RPMI7951 (cell line): ENCODE results near the gene FBXO47. TPM values are rescaled to one million over a fixed set of nuclear protein-coding genes. Genes with fewer than 3 reads are reported as not detected.
"Not testable (repeated sequence)": the region's sequence is repeated elsewhere in the genome, so short reads cannot be mapped to it uniquely, and the experiment has no call there.

ENCODE experiments used
- DNase-seq: peaks from one replicate; pipeline ENCODE4 v3.0.0-alpha.2; 2012; ENCODE audit warnings: low read depth
- total RNA-seq: library from RNA; depleted of rRNA; stranded (reverse); fragments of >200 nt; shearing (Covaris generic); gene quantifications from 2 replicates; pipeline ENCODE4 v1.2.3, GENCODE V29; 2014

FBXO47 gene
- total RNA-seq, 1 experiment from 2014 or later: not detected

DNA sequence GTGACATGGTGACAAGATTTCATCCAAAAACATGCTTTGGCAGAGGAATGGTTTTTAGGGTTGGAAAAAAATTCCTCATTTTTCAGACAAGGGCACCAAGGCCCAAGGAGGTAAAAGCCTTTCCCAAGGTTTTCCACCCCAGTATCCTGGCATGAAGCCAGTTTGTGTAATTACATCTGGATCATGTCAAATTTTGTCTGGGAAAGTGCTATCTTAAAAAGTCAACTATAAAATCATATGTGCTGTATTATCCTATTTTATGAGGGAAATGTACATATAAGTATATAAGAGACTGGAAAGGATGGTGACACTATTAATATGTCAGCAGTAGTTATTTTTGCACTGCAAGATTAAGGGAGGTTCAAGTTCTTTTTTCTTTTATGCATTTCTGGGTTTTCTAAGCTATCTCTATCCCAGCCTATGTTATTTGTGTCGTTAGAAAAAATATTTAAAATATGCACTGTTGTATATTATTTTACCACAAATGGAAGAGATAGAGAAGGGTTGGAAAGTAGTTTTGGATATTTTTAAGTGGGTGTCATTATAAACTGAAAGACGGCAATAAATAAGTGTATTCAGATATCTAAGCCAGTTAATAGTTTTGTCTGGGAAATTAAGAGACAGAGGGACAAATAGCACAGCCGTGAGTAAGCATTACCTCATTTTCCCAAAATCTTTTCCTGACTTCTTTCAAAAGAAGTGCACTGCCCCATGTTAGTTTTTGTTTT lies 13.5 kb upstream of the FBXO47 start:
- DNase-seq: no peak

DNA sequence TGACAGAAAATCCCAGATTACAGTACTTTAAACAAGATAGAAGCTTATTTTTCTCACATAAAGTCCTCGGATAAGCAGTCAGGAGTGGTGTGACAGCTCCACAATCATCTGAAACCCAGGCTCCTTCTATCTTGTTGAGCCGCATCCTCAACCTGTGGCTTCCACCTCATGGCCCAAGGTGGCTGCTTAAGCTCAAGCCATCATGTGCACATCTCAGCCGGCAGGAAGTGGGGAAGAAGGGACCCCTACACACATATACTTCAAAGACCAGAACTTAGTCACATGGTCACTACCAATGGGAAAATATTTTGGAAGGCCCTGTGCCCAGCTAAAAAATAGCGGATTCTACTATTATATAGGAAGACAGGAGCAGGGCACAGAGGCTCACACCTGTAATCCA lies 11.0 kb upstream of the FBXO47 start:
- no peak for DNase-seq

DNA sequence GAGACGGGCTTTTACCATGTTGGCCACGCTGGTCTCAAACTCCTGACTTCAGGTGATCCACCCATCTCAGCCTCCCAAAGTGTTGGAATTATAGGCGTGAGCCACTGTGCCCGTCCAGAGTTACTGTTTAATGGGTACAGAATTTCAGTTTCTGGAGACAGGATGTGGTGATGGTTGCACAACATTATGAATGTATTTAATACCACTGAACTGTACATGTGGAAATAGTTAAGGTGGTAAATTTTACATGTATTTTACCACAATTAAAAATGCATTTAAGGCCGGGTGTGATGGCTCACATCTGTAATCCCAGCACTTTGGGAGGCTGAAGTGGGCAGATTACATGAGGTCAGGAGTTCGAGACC lies 9.0 kb upstream of the FBXO47 start:
- peak; percentile 62 for DNase-seq

DNA sequence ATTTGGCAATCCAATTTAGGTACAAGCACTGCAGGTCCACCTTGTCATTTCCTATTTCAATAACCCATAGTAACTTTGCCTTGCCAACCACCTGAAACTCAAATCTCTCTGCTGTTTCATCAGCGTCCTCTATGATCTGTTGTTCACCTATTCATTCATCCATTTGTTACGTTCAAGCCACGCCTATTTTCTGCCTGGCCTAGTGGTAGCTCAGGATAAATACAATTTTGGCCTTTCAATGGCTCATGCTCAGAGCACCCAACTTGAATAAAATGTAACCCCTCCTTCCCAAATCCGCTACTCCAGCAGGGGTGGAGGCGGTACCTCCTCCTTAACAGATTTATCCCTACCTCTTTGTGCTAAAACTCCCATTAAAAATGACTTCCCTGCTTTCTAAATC lies 3.6 kb upstream of the FBXO47 start:
- no peak for DNase-seq

DNA sequence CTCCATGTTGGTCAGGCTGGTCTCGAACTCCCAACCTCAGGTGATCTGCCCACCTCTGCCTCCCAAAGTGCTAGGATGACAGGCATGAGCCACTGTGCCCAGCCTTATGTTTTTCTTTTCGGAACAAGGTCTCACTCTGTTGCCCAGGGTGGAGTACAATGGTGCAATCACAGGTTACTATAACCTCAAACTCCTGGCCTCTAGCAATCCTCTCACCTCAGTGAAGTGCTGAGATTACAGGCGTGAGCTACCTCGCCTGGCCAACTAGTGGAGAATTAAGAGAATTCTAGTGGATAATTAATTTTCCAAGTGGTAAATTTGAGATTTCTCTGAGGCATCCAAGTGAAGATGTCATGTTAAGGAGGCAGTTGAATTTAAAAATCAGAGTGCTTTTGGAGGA lies 2.9 kb upstream of the FBXO47 start:
- no peak for DNase-seq

DNA sequence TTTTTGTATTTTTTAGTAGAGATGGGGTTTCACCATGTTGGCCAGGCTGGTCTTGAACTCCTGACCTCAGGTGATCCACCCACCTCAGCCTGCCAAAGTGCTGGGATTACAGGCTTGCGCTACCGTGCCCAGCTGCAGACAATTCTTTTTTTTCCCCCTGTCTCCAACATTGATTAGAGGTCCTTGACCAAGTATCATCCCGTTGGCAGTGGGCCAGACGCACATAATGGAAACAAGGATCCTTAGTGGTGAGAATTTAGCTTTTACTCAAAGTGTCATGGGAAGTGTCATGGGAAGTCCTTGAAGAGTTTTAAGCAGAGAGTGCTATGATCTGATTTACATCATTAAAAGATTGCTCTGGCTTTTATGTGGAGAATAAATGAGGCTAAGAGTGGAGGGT lies 2.1 kb upstream of the FBXO47 start:
- no peak for DNase-seq

DNA sequence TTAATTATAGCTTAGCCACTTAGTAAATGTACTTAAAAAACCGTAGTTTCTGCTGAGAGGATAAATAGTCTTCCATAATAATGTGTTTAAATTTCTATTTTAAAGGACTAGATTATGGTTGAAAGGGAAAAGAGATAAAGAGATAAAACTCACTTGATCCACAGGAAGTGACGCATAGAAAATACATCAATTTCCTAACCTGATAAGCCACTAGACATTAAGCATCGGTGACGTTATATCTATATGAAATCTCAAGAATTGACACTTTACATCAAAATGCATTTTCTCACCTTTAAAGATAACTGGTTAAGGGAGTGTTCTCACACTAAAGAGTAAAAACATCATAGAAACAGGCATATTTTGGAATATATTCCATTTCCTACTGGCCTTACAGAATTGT lies 5.8 kb downstream of the FBXO47 start:
- DNase-seq: no peak

DNA sequence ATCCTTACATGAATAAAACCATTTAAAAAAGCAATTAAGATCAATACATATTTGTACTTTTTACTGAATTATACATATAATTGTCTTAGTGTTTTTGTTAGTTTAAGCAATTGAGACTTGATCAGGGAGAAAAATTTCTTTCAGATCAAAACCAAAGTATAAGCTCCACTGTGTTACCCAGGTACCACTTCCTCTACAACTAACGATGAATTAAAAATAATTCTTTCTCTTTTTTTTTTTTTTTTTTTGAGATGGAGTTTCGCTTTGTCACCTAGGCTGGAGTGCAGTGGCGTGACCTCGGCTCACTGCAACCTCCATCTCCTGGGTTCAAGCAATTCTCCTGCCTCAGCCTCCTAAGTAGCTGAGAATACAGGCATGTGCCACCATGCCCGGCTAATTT lies 6.8 kb downstream of the FBXO47 start:
- no peak for DNase-seq

DNA sequence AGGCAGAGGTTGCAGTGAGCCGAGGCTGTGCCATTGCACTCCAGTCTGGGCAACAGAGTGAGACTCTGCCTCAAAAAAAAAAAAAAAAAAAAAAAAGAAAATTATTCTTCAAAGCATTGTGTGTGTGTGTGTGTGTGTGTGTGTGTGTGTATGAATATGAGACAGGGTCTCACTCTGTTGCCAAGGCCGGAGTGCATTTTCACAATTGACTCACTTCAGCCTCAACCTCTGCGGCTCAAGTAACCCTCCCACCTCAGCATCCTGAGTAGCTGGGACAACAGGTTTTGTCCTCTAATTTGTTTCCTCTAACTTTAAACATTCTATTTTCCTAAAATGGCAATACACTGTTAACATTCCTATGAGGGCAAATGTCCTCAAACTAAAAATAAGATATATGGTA lies 7.7 kb downstream of the FBXO47 start:
- no peak for DNase-seq

DNA sequence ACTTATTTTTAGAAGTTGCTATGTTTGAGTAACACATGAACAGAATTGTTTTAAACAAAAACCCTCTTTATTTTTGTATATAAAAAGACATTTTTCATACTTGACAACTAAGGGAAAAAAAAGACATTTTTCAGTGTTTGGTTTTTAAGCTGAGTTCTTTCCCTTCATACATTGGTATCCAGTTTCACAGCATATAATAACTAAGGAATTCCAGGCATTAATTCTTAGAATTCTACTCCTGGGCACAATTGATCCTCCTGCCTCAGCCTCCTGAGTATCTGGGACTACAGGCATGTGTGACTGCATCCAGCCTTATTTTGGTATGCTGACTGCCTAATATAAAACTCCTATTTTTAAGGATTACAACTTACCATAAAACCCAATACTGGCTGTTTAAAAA lies 8.4 kb downstream of the FBXO47 start:
- DNase-seq: no peak

DNA sequence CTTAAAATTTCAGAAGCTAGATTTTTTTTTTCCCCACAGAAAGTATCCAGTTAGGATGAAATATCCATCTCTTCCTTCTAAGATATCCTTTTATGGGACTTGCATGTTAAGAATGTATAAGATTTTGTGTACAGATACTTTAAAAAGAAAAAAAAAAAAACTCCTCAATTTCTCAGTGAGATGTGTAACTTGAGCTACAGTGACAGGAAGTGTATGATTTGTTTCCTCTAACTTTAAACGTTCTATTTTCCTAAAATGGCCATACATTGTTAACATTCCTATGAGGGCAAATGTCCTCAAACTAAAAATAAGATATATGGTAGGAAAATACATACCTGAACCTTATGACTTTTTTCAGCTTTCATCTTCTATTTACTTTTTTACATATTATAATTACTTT lies 8.9 kb downstream of the FBXO47 start:
- DNase-seq: no peak

DNA sequence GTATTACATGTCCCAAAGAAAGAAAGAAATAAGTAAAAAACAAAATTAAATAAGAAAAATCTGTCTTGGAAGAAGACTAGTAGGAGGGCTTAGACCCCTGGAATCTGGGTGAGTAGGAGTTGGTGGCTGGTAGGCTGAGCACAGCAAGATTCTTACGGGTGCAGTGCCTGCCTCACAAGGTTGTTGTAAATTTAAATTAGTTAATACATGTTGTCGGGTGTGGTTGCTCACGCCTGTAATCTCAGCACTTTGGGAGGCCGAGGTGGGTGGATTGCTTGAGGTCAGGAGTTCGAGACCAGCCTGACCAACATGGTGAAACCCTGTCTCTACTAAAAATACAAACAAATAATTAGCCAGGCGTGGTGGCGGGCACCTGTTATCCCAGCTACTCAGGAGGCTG lies 13.4 kb downstream of the FBXO47 start:
- not testable (repeated sequence) for DNase-seq

DNA sequence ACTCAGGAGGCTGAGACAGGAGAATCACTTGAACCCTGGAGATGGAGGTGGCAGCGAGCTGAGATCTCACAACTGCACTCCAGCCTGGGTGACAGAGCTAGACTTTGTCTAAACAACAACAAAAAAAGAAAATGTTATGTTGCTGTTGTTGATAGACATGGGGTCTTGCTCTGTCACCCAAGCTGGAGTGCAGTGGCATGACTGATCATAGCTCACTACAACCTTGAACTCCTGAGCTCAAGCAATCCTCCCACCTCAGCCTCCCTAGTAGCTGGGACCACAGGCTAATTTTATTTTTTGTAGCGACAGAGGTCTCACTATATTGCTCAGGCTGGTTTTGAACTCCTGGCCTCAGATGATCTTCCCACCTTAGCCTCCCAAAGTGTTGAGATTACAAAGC lies 20.0 kb downstream of the FBXO47 start:
- DNase-seq: no peak

DNA sequence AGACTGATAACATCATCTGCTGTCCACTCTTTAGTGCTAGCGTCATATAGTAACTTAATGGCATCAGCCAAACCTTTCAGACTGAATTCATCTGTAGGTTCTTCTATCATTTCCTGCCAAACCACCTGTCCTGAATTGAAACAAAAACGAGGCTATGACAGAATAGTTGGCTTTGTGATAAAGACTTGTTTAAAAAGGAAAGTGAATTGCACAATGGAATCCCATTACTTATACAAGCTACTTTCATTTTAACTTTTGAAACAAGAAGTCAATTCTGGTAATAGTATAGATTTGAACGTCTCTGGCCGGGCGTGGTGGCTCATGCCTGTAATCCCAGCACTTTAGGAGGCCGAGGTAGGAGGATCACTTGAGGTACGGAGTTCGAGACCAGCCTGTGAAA lies 23.6 kb downstream of the FBXO47 start:
- no peak for DNase-seq

DNA sequence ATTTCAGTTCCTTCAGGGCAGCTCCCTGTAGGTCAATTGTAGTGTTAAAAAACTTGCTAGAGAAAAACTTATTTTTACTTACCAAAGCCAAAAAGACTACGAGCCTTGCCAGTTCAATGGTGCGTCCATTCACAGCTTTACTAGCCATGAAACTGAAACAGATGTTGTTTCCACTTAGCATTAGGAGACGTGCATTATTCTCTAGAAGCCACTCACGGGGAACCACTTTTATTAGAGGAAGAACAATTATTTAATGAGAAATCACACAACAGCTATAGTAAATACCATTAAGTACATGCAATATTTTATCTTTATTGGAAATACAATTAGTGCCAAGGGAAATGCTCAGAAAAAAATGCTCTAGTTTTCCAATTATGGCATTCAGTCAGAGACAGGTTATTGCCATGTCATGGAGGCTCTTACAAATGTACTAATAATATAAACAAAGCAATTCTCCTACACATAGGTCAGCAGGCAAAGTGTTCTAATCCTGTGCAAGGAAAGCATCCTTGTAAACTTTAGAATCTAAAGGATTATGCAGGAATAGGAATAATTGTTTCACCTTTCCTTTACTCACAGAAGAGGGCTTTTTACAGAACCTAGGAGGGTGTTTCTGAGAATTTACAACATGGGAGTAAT lies 24.4 kb downstream of the FBXO47 start:
- DNase-seq: no peak

DNA sequence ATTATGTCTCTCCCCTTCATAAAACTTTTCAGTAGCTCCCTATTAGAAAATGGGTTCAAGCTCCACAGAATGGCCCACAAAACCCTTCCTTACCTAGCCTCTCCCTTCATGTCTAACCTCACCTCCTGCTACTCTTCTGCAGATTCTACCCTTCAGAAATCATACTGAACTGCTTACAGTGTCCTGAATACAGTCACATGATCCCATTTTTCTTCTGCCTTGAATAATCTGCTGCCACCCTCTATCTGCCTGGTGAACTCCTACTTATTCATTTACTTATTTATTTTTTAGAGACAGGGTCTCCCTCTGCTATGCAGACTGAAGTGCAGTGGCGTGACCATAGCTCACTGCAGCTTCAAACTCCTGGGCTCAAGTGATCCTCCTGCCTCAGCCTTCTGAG lies 26.8 kb downstream of the FBXO47 start:
- no peak for DNase-seq

DNA sequence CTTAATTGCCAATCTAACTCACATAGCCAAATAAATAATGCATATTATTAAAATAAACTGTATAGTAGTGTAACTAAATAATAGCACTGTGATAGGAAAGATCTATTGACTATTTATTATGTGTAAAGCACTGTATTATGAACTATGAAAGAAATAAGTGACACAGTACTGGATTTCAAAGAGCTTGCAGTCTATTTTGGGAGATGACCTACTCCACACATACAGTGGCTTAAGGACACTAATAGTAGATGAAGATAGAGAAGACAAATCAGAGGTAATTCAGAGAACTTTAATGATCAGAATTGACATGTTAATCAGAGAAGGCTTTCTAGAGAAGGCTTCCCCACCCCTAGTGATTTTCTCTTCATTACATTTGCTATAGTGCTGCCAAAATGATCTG lies 27.2 kb downstream of the FBXO47 start:
- no peak for DNase-seq

DNA sequence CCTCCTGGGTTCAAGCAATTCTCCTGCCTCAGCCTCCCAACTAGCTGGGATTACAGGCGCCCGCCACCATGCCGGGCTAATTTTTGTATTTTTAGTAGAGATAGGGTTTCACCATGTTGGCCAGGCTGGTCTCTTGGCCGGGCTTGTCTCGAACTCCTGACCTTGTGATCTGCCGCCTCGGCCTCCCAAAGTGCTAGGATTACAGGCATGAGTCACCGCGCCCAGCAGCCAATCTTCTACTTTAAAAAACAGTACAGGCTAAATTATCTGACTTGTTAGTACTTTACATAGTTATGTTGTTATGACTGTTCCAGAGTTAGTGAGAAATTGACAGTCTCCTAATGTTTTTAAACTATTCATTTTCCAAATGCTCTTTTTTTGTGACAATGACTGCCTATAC lies 33.2 kb downstream of the FBXO47 start:
- not testable (repeated sequence) for DNase-seq

DNA sequence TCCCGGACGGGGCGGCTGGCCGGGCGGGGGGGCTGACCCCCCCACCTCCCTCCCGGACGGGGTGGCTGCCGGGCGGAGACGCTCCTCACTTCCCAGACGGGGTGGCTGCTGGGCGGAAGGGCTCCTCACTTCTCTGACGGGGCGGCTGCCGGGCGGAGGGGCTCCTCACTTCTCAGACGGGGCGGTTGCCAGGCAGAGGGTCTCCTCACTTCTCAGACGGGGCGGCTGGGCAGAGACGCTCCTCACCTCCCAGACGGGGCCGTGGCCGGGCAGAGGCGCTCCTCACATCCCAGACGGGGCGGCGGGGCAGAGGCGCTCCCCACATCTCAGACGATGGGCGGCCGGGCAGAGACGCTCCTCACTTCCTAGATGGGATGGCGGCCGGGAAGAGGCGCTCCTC lies 36.4 kb downstream of the FBXO47 start:
- not testable (repeated sequence) for DNase-seq

DNA sequence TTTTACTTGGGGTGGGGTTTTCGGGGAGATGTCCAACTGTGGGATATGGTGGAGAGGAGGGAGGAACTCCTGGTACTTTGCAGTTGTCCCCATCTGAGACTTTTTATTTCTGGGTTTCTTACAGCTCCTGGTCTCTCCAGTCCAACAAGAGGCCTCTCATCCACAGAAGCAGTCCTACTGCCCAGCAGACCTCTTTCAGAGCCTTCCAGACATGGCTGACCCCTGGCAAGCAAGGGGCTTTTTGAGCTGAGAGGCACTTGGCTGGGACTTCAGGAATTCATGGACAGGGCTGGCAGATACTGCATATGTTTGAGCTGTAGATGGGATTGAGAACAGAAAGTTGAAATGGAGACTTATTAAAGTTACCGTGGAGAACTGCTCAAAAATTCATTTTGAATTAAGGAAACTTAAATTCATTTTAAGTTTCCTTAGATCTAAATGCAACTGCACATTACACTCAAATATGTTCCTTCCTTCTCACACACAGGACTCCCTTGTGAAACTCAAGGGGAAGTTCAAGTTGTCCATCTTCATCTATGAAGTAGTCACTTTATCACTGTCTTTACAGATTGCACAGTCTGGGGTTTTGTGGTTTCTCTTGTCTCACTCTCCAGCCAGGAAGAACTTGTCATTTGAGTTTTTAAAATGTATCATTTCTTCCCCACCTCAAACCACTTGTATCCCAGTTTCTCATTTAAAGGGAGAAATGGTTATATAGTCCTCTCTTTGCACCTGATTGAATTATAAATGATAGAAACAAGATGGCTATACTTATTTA lies 40.7 kb downstream of the FBXO47 start:
- DNase-seq: peak; percentile 16

DNA sequence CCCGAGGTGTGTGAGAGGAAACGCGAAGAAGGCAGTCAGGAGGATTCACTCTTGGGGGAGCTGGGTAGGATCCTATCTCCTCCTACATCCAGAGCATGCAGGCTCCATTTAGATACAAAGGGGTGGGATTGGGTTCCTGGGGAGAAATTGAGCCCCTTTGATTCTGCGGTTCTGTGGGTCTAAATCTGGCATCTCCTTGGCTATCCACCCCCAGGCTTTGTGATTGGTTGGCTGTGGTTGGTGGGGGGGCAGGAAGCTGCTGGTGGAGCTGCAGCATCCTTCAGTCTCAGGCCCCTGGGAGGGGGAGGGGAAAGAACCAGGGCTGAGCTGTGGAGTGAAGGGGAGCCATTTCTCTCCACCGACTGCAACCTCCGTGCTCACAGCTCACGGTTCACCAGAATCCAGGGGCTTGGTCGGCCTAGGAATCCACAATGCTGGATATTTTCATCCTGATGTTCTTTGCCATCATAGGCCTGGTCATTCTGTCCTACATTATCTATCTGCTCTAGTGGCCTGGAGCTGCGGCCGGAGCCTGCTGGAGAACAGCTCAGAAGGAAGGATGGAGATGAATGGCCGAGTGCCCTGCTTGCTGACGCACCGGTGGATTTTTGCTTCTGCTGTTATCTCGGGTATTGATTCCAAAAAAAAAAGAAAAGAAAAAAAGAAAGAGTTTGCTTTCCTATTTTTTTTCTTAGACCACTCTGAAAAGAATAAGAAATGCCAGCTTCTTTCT lies 41.8 kb downstream of the FBXO47 start, which contains the start of gene LASP1NB:
Gene LASP1NB, plus strand, starts transcription at position 352 of the 733 bp plus-strand sequence.
- DNase-seq: no peak
